ENCODE data around the gene ZNF263.
"Not testable (repeated sequence)": the region's sequence is repeated elsewhere in the genome, so short reads cannot be mapped to it uniquely, and the experiment has no call there.

The ZNF263 gene

GRCh38 chr16:3266873-3267537 lies 16.3 kb upstream of the ZNF263 start:
- no peaks in the 10 kb centered on the region for H3K9me3 ChIP-seq (ENCODE audit: control insufficient read depth in 2 of 2, low read length in 2 of 2)
- H3K4me1 ChIP-seq (ENCODE audit: control insufficient read depth in 2 of 2, insufficient read depth in 2 of 2, low read length in 2 of 2): peaks cover 5 to 10% of the 10 kb centered on the region in 2 donors
- no peak overlapping the region for H3K27ac ChIP-seq (ENCODE audit: low read depth in 2 of 2, low read length in 2 of 2)
- H3K9ac ChIP-seq (ENCODE audit: low read depth in 1 of 2, low read length in 2 of 2): no peak overlapping the region
- H3K27me3 ChIP-seq (ENCODE audit: control insufficient read depth in 2 of 2, insufficient read depth in 2 of 2, low read length in 2 of 2): no peaks in the 10 kb centered on the region
- H3K4me3 ChIP-seq (ENCODE audit: low read length in 2 of 2): no peak overlapping the region
- peaks cover 4 to 5% of the 10 kb centered on the region in 2 donors for H3K36me3 ChIP-seq (ENCODE audit: control insufficient read depth in 2 of 2, insufficient read depth in 2 of 2, low read length in 2 of 2)

- peaks cover 5 to 7% of the 10 kb centered on the region in 2 donors for H3K4me1 ChIP-seq (ENCODE audit: control insufficient read depth in 2 of 2, insufficient read depth in 2 of 2, low read length in 2 of 2)
- no peak overlapping the region for H3K4me3 ChIP-seq (ENCODE audit: low read length in 2 of 2)
- H3K27me3 ChIP-seq (ENCODE audit: control insufficient read depth in 2 of 2, insufficient read depth in 2 of 2, low read length in 2 of 2): no peaks in the 10 kb centered on the region
- H3K27ac ChIP-seq (ENCODE audit: low read depth in 2 of 2, low read length in 2 of 2): no peak overlapping the region
- H3K9me3 ChIP-seq (ENCODE audit: control insufficient read depth in 2 of 2, low read length in 2 of 2): no peaks in the 10 kb centered on the region
- peaks cover 4 to 5% of the 10 kb centered on the region in 2 donors for H3K36me3 ChIP-seq (ENCODE audit: control insufficient read depth in 2 of 2, insufficient read depth in 2 of 2, low read length in 2 of 2)
- no peak overlapping the region for H3K9ac ChIP-seq (ENCODE audit: low read depth in 1 of 2, low read length in 2 of 2)
Measured at GRCh38 chr16:3268294-3268693, 15.0 kb upstream of the ZNF263 start.

GRCh38 chr16:3270718-3271117 lies 12.6 kb upstream of the ZNF263 start:
- not testable (repeated sequence) for H3K27ac ChIP-seq (ENCODE audit: low read depth in 2 of 2, low read length in 2 of 2); H3K4me3 ChIP-seq (ENCODE audit: low read length in 2 of 2); H3K36me3 ChIP-seq (ENCODE audit: control insufficient read depth in 2 of 2, insufficient read depth in 2 of 2, low read length in 2 of 2); H3K9ac ChIP-seq (ENCODE audit: low read depth in 1 of 2, low read length in 2 of 2); H3K27me3 ChIP-seq (ENCODE audit: control insufficient read depth in 2 of 2, insufficient read depth in 2 of 2, low read length in 2 of 2); H3K9me3 ChIP-seq (ENCODE audit: control insufficient read depth in 2 of 2, low read length in 2 of 2); H3K4me1 ChIP-seq (ENCODE audit: control insufficient read depth in 2 of 2, insufficient read depth in 2 of 2, low read length in 2 of 2)

GRCh38 chr16:3271281-3271680 lies 12.0 kb upstream of the ZNF263 start:
- not testable (repeated sequence) for H3K36me3 ChIP-seq (ENCODE audit: control insufficient read depth in 2 of 2, insufficient read depth in 2 of 2, low read length in 2 of 2); H3K9ac ChIP-seq (ENCODE audit: low read depth in 1 of 2, low read length in 2 of 2); H3K9me3 ChIP-seq (ENCODE audit: control insufficient read depth in 2 of 2, low read length in 2 of 2); H3K4me3 ChIP-seq (ENCODE audit: low read length in 2 of 2); H3K27me3 ChIP-seq (ENCODE audit: control insufficient read depth in 2 of 2, insufficient read depth in 2 of 2, low read length in 2 of 2); H3K4me1 ChIP-seq (ENCODE audit: control insufficient read depth in 2 of 2, insufficient read depth in 2 of 2, low read length in 2 of 2); H3K27ac ChIP-seq (ENCODE audit: low read depth in 2 of 2, low read length in 2 of 2)

GRCh38 chr16:3274490-3274889 lies 8.8 kb upstream of the ZNF263 start:
- H3K27ac ChIP-seq (ENCODE audit: low read depth in 2 of 2, low read length in 2 of 2): no peak overlapping the region
- no peaks in the 10 kb centered on the region for H3K9me3 ChIP-seq (ENCODE audit: control insufficient read depth in 2 of 2, low read length in 2 of 2)
- no peak overlapping the region for H3K4me3 ChIP-seq (ENCODE audit: low read length in 2 of 2)
- no peaks in the 10 kb centered on the region for H3K27me3 ChIP-seq (ENCODE audit: control insufficient read depth in 2 of 2, insufficient read depth in 2 of 2, low read length in 2 of 2)
- no peaks in the 10 kb centered on the region for H3K36me3 ChIP-seq (ENCODE audit: control insufficient read depth in 2 of 2, insufficient read depth in 2 of 2, low read length in 2 of 2)
- H3K9ac ChIP-seq (ENCODE audit: low read depth in 1 of 2, low read length in 2 of 2): no peak overlapping the region
- H3K4me1 ChIP-seq (ENCODE audit: control insufficient read depth in 2 of 2, insufficient read depth in 2 of 2, low read length in 2 of 2): no peaks in the 10 kb centered on the region

GRCh38 chr16:3274947-3275346 lies 8.3 kb upstream of the ZNF263 start:
- H3K9ac ChIP-seq (ENCODE audit: low read depth in 1 of 2, low read length in 2 of 2): no peak overlapping the region
- H3K9me3 ChIP-seq (ENCODE audit: control insufficient read depth in 2 of 2, low read length in 2 of 2): no peaks in the 10 kb centered on the region

GRCh38 chr16:3276679-3277078 lies 6.6 kb upstream of the ZNF263 start:
- Histone ChIP-seq H3K27me3 (ENCODE audit: control insufficient read depth in 2 of 2, insufficient read depth in 2 of 2, low read length in 2 of 2) (no peaks in the 10 kb centered on the region), H3K9ac (ENCODE audit: low read depth in 1 of 2, low read length in 2 of 2) (no peak overlapping the region), H3K4me1 (ENCODE audit: control insufficient read depth in 2 of 2, insufficient read depth in 2 of 2, low read length in 2 of 2) (no peaks in the 10 kb centered on the region), H3K4me3 (ENCODE audit: low read length in 2 of 2) (no peak overlapping the region), H3K36me3 (ENCODE audit: control insufficient read depth in 2 of 2, insufficient read depth in 2 of 2, low read length in 2 of 2) (no peaks in the 10 kb centered on the region), H3K27ac (ENCODE audit: low read depth in 2 of 2, low read length in 2 of 2) (no peak overlapping the region), H3K9me3 (ENCODE audit: control insufficient read depth in 2 of 2, low read length in 2 of 2) (no peaks in the 10 kb centered on the region)

More at GRCh38 chr16:3274947-3275346, 8.3 kb upstream of the ZNF263 start:
- H3K27ac ChIP-seq (ENCODE audit: low read depth in 2 of 2, low read length in 2 of 2): no peak overlapping the region
- H3K4me1 ChIP-seq (ENCODE audit: control insufficient read depth in 2 of 2, insufficient read depth in 2 of 2, low read length in 2 of 2): no peaks in the 10 kb centered on the region
- no peak overlapping the region for H3K4me3 ChIP-seq (ENCODE audit: low read length in 2 of 2)
- no peaks in the 10 kb centered on the region for H3K27me3 ChIP-seq (ENCODE audit: control insufficient read depth in 2 of 2, insufficient read depth in 2 of 2, low read length in 2 of 2)
- H3K36me3 ChIP-seq (ENCODE audit: control insufficient read depth in 2 of 2, insufficient read depth in 2 of 2, low read length in 2 of 2): no peaks in the 10 kb centered on the region

- H3K27me3 ChIP-seq (ENCODE audit: control insufficient read depth in 2 of 2, insufficient read depth in 2 of 2, low read length in 2 of 2): no peaks in the 10 kb centered on the region
- H3K9ac ChIP-seq (ENCODE audit: low read depth in 1 of 2, low read length in 2 of 2): no peak overlapping the region
- peaks cover 12% of the 10 kb centered on the region in 2 donors for H3K36me3 ChIP-seq (ENCODE audit: control insufficient read depth in 2 of 2, insufficient read depth in 2 of 2, low read length in 2 of 2)
- H3K4me3 ChIP-seq (ENCODE audit: low read length in 2 of 2): no peak overlapping the region
- H3K9me3 ChIP-seq (ENCODE audit: control insufficient read depth in 2 of 2, low read length in 2 of 2): peaks cover 2 to 3% of the 10 kb centered on the region in 2 donors
- peaks cover 9 to 15% of the 10 kb centered on the region in 2 donors for H3K4me1 ChIP-seq (ENCODE audit: control insufficient read depth in 2 of 2, insufficient read depth in 2 of 2, low read length in 2 of 2)
- no peak overlapping the region for H3K27ac ChIP-seq (ENCODE audit: low read depth in 2 of 2, low read length in 2 of 2)
Measured at GRCh38 chr16:3281222-3281820, 2.0 kb upstream of the ZNF263 start.

GRCh38 chr16:3282103-3282729 lies 1.1 kb upstream of the ZNF263 start:
- Histone ChIP-seq H3K36me3 (ENCODE audit: control insufficient read depth in 2 of 2, insufficient read depth in 2 of 2, low read length in 2 of 2) (peaks cover 18 to 19% of the 10 kb centered on the region in 2 donors), H3K9ac (ENCODE audit: low read depth in 1 of 2, low read length in 2 of 2) (peak overlapping the region; percentile 91 to 98), H3K4me1 (ENCODE audit: control insufficient read depth in 2 of 2, insufficient read depth in 2 of 2, low read length in 2 of 2) (peaks cover 9 to 15% of the 10 kb centered on the region in 2 donors), H3K27ac (ENCODE audit: low read depth in 2 of 2, low read length in 2 of 2) (peak overlapping the region; percentile 100), H3K27me3 (ENCODE audit: control insufficient read depth in 2 of 2, insufficient read depth in 2 of 2, low read length in 2 of 2) (no peaks in the 10 kb centered on the region), H3K9me3 (ENCODE audit: control insufficient read depth in 2 of 2, low read length in 2 of 2) (peaks cover 4 to 10% of the 10 kb centered on the region in 2 donors), H3K4me3 (ENCODE audit: low read length in 2 of 2) (peak overlapping the region; percentile 93 to 94)

Measured in mucosa of rectum (tissue), 2 donors.